ENCODE measurements around the gene RAB28. TPM values are rescaled to one million over a fixed set of nuclear protein-coding genes. Genes with fewer than 3 reads are reported as not detected.
A peak's percentile ranks its signal among the peaks of the same experiment; 100 is the strongest.

The RAB28 gene
- total and polyA plus RNA-seq, 2 of the 8 experiments (the other 6 are each of a cell fraction or from before 2014, with no cell fraction given): 16.0 to 18.7 TPM

GRCh38 chr4:13492747-13493146 is 8.6 kb upstream of the RAB28 start:
- CTCF ChIA-PET (ENCODE audit: partially characterized antibody): no interaction called here
- WGBS, 2 experiments (ENCODE audit: extremely low coverage in 1 of 2, insufficient coverage in 1 of 2, insufficient read length in 1 of 2, insufficient replicate concordance in 2 of 2, low coverage in 1 of 2, low lambda C conversion rate in 2 of 2, missing lambda C conversion rate in 1 of 2): 82% methylated on average over 3 of the region's 3 CpGs; no CpG with 5 or more reads in 1 of the 2 experiments
- POLR2A ChIA-PET (ENCODE audit: partially characterized antibody): no interaction called here
- TF ChIP-seq TBP (IDR thresholded peaks at IDR 0.05; ENCODE audit: low read depth, low read length): no peak
- no peak for TF ChIP-seq TAF7 (optimal IDR thresholded peaks at IDR 0.05; ENCODE audit: borderline replicate concordance, low read depth, low read length)
- no peak for TF ChIP-seq E2F6 (IDR thresholded peaks at IDR 0.05)
- no peak for TF ChIP-seq POLR2AphosphoS5 (IDR thresholded peaks at IDR 0.05; ENCODE audit: low read depth, low read length)
- TF ChIP-seq PHF8 (conservative IDR thresholded peaks at IDR 0.05; ENCODE audit: low read depth, low read length): no peak
- no peak for TF ChIP-seq TEAD4 (IDR thresholded peaks at IDR 0.05; ENCODE audit: low read depth, low read length)
- TF ChIP-seq CTCF (IDR thresholded peaks at IDR 0.05; ENCODE audit: control extremely low read depth in 1 of 3, insufficient read depth in 1 of 3, low read depth in 1 of 3, low read length in 3 of 3): no peak
- TF ChIP-seq NANOG (IDR thresholded peaks at IDR 0.05; ENCODE audit: insufficient read depth, low read depth, low read length, poor library complexity, severe bottlenecking): no peak
- no peak for TF ChIP-seq ZNF274 (IDR thresholded peaks at IDR 0.05; ENCODE audit: borderline replicate concordance, extremely low read depth, low read length)
- no peak for TF ChIP-seq SP2 (IDR thresholded peaks at IDR 0.05; ENCODE audit: low read length)
- no peak for TF ChIP-seq BACH1 (IDR thresholded peaks at IDR 0.05; ENCODE audit: low read length)
- TF ChIP-seq SIX5 (IDR thresholded peaks at IDR 0.05; ENCODE audit: low read depth, low read length): no peak

More at GRCh38 chr4:13492747-13493146, 8.6 kb upstream of the RAB28 start:
- no peaks in the 10 kb centered on the region for H3K23me2 ChIP-seq (ENCODE audit: low read depth, low read length)
- H2BK120ac ChIP-seq (replicated peaks; ENCODE audit: low read depth, low read length): no peak overlapping the region
- H3K14ac ChIP-seq (ENCODE audit: insufficient read length): no peak overlapping the region
- peak overlapping the region in 1 of 4 experiments; percentile 34; a peak in 1 of 7 replicates for H3K9ac ChIP-seq (replicated peaks in 1 of 4; ENCODE audit: extremely low read depth in 1 of 4, low read depth in 3 of 4, low read length in 3 of 4)
- H4K91ac ChIP-seq (replicated peaks; ENCODE audit: insufficient read length, low read length): no peak overlapping the region
- H3K79me2 ChIP-seq (ENCODE audit: control insufficient read depth in 1 of 2, insufficient read depth in 2 of 2, low read length in 2 of 2): no peaks in the 10 kb centered on the region
- no peak overlapping the region for H2AFZ ChIP-seq (ENCODE audit: low read length)
- H2BK12ac ChIP-seq (ENCODE audit: low read depth, low read length): no peak overlapping the region
- H3K4ac ChIP-seq (replicated peaks; ENCODE audit: insufficient read length, low read depth, low read length): no peak overlapping the region
- no peak overlapping the region for H3K4me3 ChIP-seq (ENCODE audit: extremely low read depth in 1 of 4, insufficient read depth in 2 of 4, low read depth in 3 of 4, low read length in 4 of 4)
- no peaks in the 10 kb centered on the region for H3K4me1 ChIP-seq (replicated peaks in 1 of 4; ENCODE audit: control insufficient read depth in 3 of 4, insufficient read depth in 4 of 4, low read length in 3 of 4)
- no peak overlapping the region for H4K5ac ChIP-seq (ENCODE audit: insufficient read length, low read depth, low read length)
- H3K18ac ChIP-seq (ENCODE audit: extremely low read depth, low read length): no peak overlapping the region
- no peaks in the 10 kb centered on the region for H4K20me1 ChIP-seq (replicated peaks in 1 of 2; ENCODE audit: control insufficient read depth in 1 of 2, insufficient read depth in 2 of 2, low read length in 2 of 2)
- H4K8ac ChIP-seq (ENCODE audit: extremely low read depth, insufficient read depth, low read length): no peak overlapping the region
- H2BK20ac ChIP-seq (ENCODE audit: low read length): no peak overlapping the region
- no peak overlapping the region for H3K27ac ChIP-seq (ENCODE audit: low read depth, low read length)
- no peak overlapping the region for H2BK5ac ChIP-seq (ENCODE audit: low read depth, low read length)
- FAIRE-seq: no peak
- no peaks in the 10 kb centered on the region for H3K79me1 ChIP-seq (ENCODE audit: low read depth, low read length)
- no peak overlapping the region for H3K56ac ChIP-seq (replicated peaks; ENCODE audit: insufficient read length, low read depth, low read length)
- no peaks in the 10 kb centered on the region for H3K36me3 ChIP-seq (ENCODE audit: control insufficient read depth in 2 of 4, insufficient read depth in 4 of 4, low read length in 3 of 4)
- H3K27me3 ChIP-seq (replicated peaks in 1 of 4; ENCODE audit: control insufficient read depth in 3 of 4, extremely low read depth in 1 of 4, insufficient read depth in 3 of 4, low read length in 3 of 4): no peaks in the 10 kb centered on the region
- no peak overlapping the region for H2BK15ac ChIP-seq (ENCODE audit: low read length)
- no peak overlapping the region for H3K23ac ChIP-seq (ENCODE audit: insufficient read length)
- DNase-seq (ENCODE audit: low read depth in 1 of 2, low spot score in 2 of 2): no peak
- no peak overlapping the region for H3K4me2 ChIP-seq (ENCODE audit: insufficient read depth in 1 of 2, low read depth in 2 of 2, low read length in 2 of 2)
- H2AK5ac ChIP-seq (ENCODE audit: low read depth, low read length): no peak overlapping the region
- no peaks in the 10 kb centered on the region; a peak in 1 of 4 replicates for H3K9me3 ChIP-seq (ENCODE audit: insufficient read depth in 2 of 2, low read depth in 1 of 2, low read length in 1 of 2)

Data from H1 (cell line).